Rectal smooth muscle tissue (tissue), 1 donor: ENCODE results near the gene FLAD1.

Experiments
- H3K27ac ChIP-seq: one replicate; pipeline ENCODE4 v1.7.0; 2013; ENCODE audit warnings: low read depth, low read length, inconsistent platforms
- H3K27me3 ChIP-seq: one replicate; pipeline ENCODE4 v1.7.0; 2013; ENCODE audit warnings: low read length; ENCODE audit not compliant: control insufficient read depth, insufficient read depth
- H3K36me3 ChIP-seq: one replicate; pipeline ENCODE4 v1.7.0; 2013; ENCODE audit warnings: low read length; ENCODE audit not compliant: control insufficient read depth, insufficient read depth
- H3K4me1 ChIP-seq: one replicate; pipeline ENCODE4 v1.7.0; 2013; ENCODE audit warnings: low read length; ENCODE audit not compliant: control insufficient read depth, insufficient read depth
- H3K4me3 ChIP-seq: one replicate; pipeline ENCODE4 v1.7.0; 2013; ENCODE audit warnings: low read length
- H3K9ac ChIP-seq: one replicate; pipeline ENCODE4 v1.7.0; 2013; ENCODE audit warnings: low read length

Gene FLAD1

DNA sequence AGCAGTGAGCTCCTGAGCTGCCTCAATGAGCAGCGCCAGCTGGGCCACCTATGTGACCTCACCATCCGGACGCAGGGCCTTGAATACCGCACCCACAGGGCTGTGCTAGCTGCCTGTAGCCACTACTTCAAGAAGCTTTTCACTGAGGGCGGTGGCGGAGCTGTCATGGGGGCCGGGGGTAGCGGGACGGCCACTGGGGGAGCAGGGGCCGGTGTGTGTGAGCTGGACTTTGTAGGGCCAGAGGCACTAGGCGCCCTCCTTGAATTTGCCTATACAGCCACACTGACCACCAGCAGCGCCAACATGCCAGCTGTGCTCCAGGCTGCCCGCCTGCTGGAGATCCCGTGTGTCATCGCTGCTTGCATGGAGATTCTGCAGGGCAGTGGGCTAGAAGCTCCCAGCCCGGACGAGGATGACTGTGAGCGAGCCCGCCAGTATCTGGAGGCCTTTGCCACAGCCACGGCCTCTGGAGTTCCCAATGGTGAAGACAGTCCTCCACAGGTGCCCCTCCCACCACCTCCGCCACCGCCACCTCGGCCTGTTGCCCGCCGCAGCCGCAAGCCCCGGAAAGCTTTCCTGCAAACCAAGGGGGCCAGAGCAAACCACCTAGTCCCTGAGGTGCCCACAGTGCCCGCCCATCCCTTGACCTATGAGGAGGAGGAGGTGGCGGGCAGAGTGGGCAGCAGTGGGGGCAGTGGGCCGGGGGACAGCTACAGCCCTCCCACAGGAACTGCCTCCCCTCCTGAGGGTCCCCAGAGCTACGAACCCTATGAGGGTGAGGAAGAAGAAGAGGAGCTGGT lies 31.8 kb downstream of the FLAD1 start:
- Histone ChIP-seq H3K36me3 (no peaks in the 10 kb centered on the region), H3K9ac (no peak overlapping the region), H3K27me3 (no peaks in the 10 kb centered on the region), H3K4me3 (no peak overlapping the region), H3K27ac (no peak overlapping the region), H3K4me1 (peaks cover 13% of the 10 kb centered on the region)

DNA sequence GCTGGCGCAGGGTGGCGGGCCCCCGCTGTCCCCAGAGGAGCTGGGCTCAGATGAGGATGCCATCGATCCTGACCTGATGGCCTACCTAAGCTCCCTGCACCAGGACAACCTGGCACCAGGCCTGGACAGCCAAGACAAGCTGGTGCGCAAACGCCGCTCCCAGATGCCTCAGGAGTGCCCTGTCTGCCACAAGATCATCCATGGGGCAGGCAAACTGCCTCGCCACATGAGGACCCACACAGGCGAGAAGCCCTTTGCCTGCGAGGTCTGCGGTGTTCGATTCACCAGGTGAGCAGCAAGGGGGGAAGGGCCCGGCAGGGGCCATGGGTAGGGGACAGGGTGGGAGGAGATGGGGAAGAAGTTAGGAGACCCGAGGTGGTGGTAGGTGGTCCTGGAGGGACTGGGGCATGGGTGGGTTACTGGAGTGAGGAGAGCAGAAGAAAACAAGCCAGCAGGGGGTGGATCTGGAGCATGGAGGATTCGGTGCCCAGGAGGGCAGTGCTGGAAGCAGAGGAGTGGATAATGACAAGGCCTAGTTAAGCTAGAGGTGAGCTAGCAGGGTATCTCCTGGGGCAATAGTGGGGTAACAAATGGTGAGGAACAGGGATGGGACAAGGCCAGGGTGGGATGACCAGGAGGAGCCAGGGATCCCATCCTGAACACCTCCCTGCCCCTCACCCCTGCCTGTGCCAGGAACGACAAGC lies 32.5 kb downstream of the FLAD1 start:
- Histone ChIP-seq H3K27me3 (no peaks in the 10 kb centered on the region), H3K27ac (no peak overlapping the region), H3K9ac (no peak overlapping the region), H3K4me3 (no peak overlapping the region), H3K4me1 (peaks cover 13% of the 10 kb centered on the region), H3K36me3 (no peaks in the 10 kb centered on the region)

DNA sequence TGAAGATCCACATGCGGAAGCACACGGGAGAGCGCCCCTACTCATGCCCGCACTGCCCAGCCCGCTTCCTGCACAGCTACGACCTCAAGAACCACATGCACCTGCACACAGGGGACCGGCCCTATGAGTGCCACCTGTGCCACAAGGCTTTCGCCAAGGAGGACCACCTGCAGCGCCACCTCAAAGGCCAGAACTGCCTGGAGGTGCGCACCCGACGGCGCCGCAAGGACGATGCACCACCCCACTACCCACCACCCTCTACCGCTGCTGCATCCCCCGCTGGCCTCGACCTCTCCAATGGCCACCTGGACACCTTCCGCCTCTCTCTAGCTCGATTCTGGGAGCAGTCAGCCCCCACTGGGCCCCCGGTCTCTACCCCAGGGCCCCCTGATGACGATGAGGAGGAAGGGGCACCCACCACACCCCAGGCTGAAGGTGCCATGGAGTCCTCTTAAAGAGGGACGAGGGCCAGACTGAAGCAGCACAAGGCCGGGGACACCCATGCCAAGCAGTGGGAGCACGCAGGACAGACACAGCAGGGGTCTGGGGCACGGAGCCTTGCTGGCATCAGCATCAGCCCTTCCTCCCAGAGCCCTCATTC lies 33.2 kb downstream of the FLAD1 start:
- Histone ChIP-seq H3K27ac (peak overlapping the region; percentile 94), H3K4me3 (no peak overlapping the region), H3K27me3 (no peaks in the 10 kb centered on the region), H3K4me1 (peaks cover 13% of the 10 kb centered on the region), H3K9ac (no peak overlapping the region), H3K36me3 (no peaks in the 10 kb centered on the region)

DNA sequence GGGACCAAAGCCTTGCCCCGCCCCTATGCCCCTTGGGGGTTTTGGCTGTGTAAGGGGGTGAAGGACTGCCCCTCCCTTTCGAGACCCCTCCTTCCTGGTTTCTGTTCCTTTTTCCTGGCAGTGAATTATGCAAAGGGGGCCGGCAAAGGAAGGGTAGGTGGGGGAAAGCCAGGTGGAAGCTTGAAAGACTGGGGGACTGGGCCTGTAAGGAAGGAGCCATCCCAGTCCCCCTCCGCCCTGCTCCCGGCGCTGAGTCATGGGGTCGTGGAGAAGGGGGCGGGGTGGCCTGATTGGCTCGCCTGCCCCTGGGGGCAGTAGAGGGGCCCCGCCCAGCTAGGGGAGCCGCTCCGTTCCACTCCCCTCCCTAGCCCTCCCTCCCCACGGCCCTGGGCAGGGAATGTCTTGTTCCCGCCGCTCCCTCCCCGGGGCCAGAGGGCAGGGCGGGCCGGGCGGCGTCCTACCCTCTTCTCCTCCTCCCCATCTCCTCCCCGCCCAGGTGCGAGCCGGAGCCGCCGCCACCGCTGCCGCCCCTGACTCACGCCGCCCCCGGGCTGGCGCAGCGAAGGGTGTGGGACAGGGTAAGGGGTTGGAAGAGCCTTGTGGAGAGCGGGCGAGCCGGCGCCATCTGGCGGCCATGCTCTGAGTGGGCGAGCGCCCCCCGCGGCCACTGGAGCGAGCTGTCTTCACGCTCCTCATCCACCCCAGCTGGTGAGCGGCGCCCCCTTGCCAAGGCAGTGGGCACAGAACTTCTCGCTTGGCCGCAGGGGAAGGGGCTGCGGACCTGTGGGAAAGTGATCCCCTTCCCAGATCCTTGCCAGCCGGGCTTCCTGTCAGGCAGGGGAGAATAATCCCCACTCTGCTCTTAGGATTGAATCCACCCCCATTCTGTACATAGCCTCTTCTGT lies 34.1 kb downstream of the FLAD1 start:
- peak overlapping the region; percentile 66 for H3K4me3 ChIP-seq
- H3K36me3 ChIP-seq = no peaks in the 10 kb centered on the region
- H3K27me3 ChIP-seq = no peaks in the 10 kb centered on the region
- H3K9ac ChIP-seq = peak overlapping the region; percentile 70
- peak overlapping the region; percentile 94 for H3K27ac ChIP-seq
- peaks cover 9% of the 10 kb centered on the region for H3K4me1 ChIP-seq

DNA sequence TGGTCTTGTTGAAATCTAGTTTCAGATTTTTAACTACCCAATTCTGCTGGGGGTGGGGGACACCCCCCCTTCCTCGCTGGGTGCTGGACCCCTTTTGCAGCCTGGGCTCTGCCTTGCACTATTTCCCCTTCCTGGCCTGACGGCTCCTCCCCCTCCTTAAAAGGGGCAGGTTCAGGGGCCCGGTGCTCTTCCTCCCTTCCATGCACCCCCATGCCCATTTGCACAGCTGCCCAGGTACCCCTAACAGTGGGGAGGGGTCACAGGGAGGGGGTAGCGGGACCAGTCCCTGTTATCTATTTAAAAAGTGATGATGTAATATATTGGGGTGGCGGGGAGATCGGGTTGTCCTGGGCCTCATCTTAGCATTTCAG lies 34.8 kb downstream of the FLAD1 start:
- H3K4me1 ChIP-seq = peaks cover 6% of the 10 kb centered on the region
- H3K9ac ChIP-seq = peak overlapping the region; percentile 70
- H3K4me3 ChIP-seq = peak overlapping the region; percentile 66
- no peaks in the 10 kb centered on the region for H3K36me3 ChIP-seq
- peak overlapping the region; percentile 94 for H3K27ac ChIP-seq
- no peaks in the 10 kb centered on the region for H3K27me3 ChIP-seq

DNA sequence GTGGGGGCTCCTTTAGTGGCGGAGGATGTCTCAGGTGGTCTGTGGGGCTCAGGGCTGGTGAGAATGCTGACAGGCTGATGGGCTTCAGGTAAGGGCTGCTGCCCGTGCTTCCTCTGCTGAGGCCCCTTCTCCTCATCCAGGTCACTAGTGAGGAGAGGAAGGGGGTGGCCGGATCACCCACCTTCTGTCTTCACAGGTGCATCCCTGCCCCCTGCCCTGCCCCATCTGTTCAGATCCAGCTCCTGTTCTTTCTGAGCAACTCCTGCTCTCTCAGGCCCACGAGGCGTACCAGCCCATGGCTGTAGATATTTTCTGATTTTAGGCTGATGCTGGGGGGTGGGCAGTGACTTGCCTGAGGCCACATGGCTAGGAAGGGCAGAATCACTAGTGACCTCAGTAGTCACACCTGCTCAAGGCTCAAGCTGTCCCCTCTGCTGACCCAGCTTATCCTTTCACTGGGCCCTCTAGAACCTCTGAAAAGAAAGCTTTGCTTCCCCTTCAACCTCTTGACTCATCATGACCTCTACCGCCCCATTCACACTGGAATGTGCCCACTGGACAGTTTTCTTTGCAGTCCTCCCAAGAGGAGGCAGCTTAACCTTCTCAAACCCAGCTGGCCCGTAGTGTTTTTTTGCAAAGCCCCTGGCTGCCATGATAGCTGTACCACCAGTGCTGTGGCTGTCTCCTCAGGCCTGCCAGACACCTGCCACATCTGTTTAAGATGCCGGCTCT lies 35.6 kb downstream of the FLAD1 start:
- Histone ChIP-seq H3K27me3 (no peaks in the 10 kb centered on the region), H3K4me1 (peaks cover 6% of the 10 kb centered on the region), H3K36me3 (no peaks in the 10 kb centered on the region), H3K4me3 (no peak overlapping the region), H3K27ac (no peak overlapping the region), H3K9ac (no peak overlapping the region)

DNA sequence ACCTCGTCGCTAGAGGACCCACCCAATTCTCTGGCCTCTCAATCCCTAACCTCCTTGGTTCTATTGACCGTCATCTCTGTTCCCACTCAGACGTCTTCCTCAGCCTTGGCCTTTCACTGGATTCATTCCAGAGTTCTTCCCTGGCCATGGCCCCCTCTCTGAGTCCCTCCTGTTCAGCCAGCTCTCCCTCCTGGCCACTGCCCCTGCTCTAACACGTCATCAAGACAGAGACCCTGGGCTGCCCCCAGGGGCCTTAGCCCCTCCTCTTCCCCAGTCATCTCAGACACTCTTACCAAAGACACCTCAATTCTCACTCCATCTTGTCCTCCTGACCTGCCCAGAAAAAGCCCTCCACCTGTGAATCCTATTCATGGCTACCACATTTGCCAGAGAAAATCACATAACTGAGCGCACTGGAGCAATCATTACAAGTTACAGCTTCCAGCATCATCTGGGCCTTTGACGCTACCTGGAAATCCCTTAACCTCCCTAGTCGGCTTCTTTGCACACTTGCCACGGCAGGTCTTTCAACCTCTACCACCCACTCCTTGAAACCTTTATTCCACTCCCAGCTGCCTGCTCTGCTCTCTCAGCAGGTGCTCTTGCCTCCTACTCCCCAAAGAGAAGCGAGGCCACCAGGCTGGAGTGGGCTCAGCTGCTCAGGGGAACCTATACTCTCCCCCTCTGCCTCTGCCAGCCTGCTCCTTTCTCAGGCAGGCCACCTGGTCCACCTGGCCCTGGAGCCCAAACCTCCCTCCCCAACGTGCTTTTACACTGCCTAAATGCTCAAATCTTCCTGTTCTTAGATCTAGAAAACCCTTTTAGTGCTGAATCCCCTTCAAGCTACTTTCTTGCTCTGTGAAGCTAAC lies 36.5 kb downstream of the FLAD1 start:
- Histone ChIP-seq H3K4me1 (peaks cover 6% of the 10 kb centered on the region), H3K27ac (no peak overlapping the region), H3K9ac (no peak overlapping the region)

DNA sequence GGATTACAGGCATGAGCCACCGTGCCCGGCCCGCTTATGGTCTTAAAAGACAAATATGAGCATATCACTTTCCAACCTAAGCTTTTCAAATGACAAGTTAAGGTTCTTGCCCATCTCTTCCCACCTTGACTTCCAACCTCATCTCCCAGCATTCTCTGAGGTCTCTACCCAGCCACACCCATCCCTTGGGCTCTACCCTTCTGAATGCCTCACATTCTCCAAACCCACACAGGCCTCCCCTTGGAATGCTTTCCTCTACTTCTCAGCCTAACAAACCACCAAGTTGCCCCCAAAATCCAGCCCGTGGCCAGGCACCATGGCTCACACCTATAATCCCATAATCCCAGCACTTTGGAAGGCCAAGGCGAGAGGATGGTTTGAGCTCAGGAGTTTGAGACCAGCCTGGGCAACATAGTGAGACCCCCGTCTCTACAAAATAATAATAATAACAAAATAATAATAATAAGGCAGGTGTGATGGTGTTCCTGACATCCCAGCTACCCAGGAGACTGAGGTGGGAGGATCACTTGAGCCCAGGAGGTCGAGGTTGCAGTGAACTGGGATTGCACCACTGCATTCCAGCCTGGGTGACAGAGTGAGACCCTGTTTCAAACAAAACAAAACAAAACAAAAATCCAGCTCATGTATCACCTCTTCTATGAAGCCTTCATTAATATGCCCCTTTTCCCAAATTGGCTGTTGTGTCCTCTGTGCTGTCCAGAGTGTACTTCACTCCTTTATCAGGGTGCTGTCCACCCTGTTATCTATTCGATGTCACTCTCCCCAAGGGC lies 39.2 kb downstream of the FLAD1 start:
- H3K9ac ChIP-seq = no peak overlapping the region
- no peak overlapping the region for H3K4me3 ChIP-seq
- peaks cover 4% of the 10 kb centered on the region for H3K4me1 ChIP-seq
- no peaks in the 10 kb centered on the region for H3K36me3 ChIP-seq
- no peak overlapping the region for H3K27ac ChIP-seq
- H3K27me3 ChIP-seq = no peaks in the 10 kb centered on the region

More for the DNA sequence above, 36.5 kb downstream of the FLAD1 start:
- H3K36me3 ChIP-seq = no peaks in the 10 kb centered on the region
- no peaks in the 10 kb centered on the region for H3K27me3 ChIP-seq
- H3K4me3 ChIP-seq = no peak overlapping the region

DNA sequence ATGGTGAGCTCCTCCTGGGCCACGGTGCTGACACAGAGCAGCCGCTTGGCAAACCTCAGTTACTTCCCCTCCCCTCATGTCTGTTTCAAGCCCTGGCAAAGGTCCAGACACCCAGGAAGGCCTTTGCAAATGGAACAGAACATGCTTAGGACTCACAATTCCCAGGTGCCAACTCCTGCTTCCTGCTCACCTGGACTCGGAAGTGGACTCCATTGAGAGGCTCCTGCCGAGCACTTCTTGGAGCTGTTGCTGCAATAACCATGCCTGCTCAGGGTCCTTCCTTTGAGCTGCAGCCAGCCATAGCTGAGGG lies 39.7 kb downstream of the FLAD1 start:
- Histone ChIP-seq H3K36me3 (no peaks in the 10 kb centered on the region), H3K9ac (no peak overlapping the region), H3K4me1 (peaks cover under 1% of the 10 kb centered on the region), H3K27ac (no peak overlapping the region), H3K27me3 (no peaks in the 10 kb centered on the region), H3K4me3 (no peak overlapping the region)

DNA sequence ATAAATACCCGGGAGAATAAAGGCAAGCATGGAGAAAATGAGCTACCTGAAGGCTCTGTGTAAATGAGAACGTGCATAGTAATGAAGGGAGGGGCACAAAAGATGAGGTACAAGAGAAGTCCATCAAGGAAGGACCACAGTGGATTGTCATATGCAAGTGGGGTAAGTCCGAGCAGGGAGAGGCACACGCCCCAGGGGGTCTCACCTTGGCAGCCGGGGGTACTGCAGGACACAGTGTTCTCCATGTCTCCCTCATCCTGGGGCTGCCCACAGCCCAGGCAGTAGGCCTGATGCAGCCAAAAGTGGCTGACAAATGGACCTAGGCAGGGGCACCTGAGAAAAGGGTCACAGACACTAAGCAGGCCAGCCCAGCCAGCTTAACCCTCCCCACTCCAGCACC lies 40.5 kb downstream of the FLAD1 start:
- no peak overlapping the region for H3K4me3 ChIP-seq
- no peaks in the 10 kb centered on the region for H3K36me3 ChIP-seq
- H3K27me3 ChIP-seq = no peaks in the 10 kb centered on the region
- no peak overlapping the region for H3K9ac ChIP-seq
- no peaks in the 10 kb centered on the region for H3K4me1 ChIP-seq
- no peak overlapping the region for H3K27ac ChIP-seq
